Osteocyte (in vitro differentiated cells): ENCODE measurements around the gene NTN1. TPM values are rescaled to one million over a fixed set of nuclear protein-coding genes. Genes with fewer than 3 reads are reported as not detected.

Experiments used
- DNase-seq: peaks from one replicate; pipeline ENCODE4 v3.0.0; 2021; ENCODE audit warnings: mixed read lengths; ENCODE audit not compliant: unreplicated experiment; ENCODE audit errors: extremely low spot score
- H3K27ac Mint-ChIP-seq: one replicate; pipeline ENCODE4 v1.8.0; 2021; ENCODE audit warnings: mild to moderate bottlenecking, mixed read lengths; ENCODE audit not compliant: unreplicated experiment
- H3K27me3 Mint-ChIP-seq: one replicate; pipeline ENCODE4 v1.8.0; 2021; ENCODE audit warnings: mixed read lengths; ENCODE audit not compliant: unreplicated experiment
- H3K36me3 Mint-ChIP-seq: one replicate; pipeline ENCODE4 v1.8.0; 2021; ENCODE audit warnings: mixed read lengths; ENCODE audit not compliant: unreplicated experiment
- H3K4me1 Mint-ChIP-seq: one replicate; pipeline ENCODE4 v1.8.0; 2021; ENCODE audit warnings: mixed read lengths; ENCODE audit not compliant: unreplicated experiment
- H3K4me3 Mint-ChIP-seq: one replicate; pipeline ENCODE4 v1.8.0; 2021; ENCODE audit warnings: mild to moderate bottlenecking, moderate library complexity, mixed read lengths; ENCODE audit not compliant: unreplicated experiment
- H3K9me3 Mint-ChIP-seq: one replicate; pipeline ENCODE4 v1.8.0; 2021; ENCODE audit warnings: mixed read lengths; ENCODE audit not compliant: unreplicated experiment
- CTCF ChIP-seq: fragments of 200-600 bp; sonication (generic); IDR thresholded peaks from 2 replicates; pipeline ENCODE4 v1.5.0; 2021; ENCODE audit warnings: antibody characterized with exemption, mild to moderate bottlenecking, moderate library complexity
- total RNA-seq: library from RNA; stranded (reverse); gene quantifications from 2 replicates; pipeline ENCODE4 v1.2.1, GENCODE V29; 2021

NTN1 gene
- total RNA-seq, 1 donor from 2014 or later: 21.4 TPM

DNA sequence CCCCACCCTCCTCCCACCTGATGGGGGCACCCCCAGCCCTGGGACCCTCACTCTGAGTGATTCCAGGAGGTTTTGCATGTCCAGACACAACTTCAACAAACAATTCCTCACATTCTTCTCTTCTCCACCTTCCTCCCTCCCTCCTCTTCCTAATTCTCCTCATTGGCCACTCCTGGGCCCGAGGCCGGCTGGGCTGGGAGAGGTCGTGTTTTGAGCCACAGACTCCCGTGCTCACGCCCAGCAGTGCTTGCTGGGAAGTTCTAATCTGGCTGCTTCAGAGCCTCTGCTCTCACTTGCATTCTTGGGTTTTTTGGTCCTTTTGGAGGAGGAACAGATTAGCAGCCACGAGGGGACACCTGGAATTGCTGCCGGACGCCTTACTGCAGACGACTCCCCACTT is 157.0 kb downstream of the NTN1 start:
- Mint-ChIP-seq H3K36me3 (no peaks in the 10 kb centered on the region), H3K27ac (no peak overlapping the region), H3K4me1 (peaks cover 9% of the 10 kb centered on the region), H3K27me3 (peaks cover 3% of the 10 kb centered on the region), H3K9me3 (no peaks in the 10 kb centered on the region), H3K4me3 (no peak overlapping the region)
- TF ChIP-seq CTCF: no peak
- DNase-seq: no peak

GRCh38 chr17:9179602-9180001 is 158.3 kb downstream of the NTN1 start:
- Mint-ChIP-seq H3K9me3 (no peaks in the 10 kb centered on the region), H3K36me3 (no peaks in the 10 kb centered on the region), H3K27me3 (peaks cover 14% of the 10 kb centered on the region), H3K4me1 (peaks cover 7% of the 10 kb centered on the region), H3K4me3 (no peak overlapping the region), H3K27ac (no peak overlapping the region)
- TF ChIP-seq CTCF: no peak
- DNase-seq: no peak

GRCh38 chr17:9181640-9182039 is 160.3 kb downstream of the NTN1 start:
- H3K27me3 Mint-ChIP-seq: peaks cover 17% of the 10 kb centered on the region
- no peak for TF ChIP-seq CTCF
- H3K9me3 Mint-ChIP-seq: no peaks in the 10 kb centered on the region
- peaks cover 7% of the 10 kb centered on the region for H3K4me1 Mint-ChIP-seq
- no peak overlapping the region for H3K27ac Mint-ChIP-seq
- no peaks in the 10 kb centered on the region for H3K36me3 Mint-ChIP-seq
- DNase-seq: no peak
- H3K4me3 Mint-ChIP-seq: no peak overlapping the region

DNA sequence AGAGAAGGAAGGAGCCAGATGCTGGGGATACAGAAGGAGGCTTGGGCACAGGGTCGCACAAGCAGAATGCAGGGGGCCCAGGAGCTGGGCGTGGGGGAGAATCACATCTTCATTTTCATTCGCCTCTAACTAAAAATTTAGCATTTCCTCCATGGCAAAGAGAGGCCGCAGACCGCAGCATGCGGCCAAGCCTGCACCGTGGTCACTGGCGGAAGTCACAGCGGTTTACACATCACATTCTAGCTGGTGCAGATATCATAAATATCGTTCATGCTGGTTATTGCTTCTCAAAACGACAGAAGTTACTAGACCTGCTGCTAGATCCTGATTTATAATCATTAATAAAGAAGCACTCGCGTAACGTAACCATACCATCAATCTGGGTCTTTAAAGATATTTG is 162.0 kb downstream of the NTN1 start:
- H3K4me1 Mint-ChIP-seq: peaks cover 4% of the 10 kb centered on the region
- no peak overlapping the region for H3K27ac Mint-ChIP-seq
- peaks cover 17% of the 10 kb centered on the region for H3K27me3 Mint-ChIP-seq
- no peaks in the 10 kb centered on the region for H3K9me3 Mint-ChIP-seq
- TF ChIP-seq CTCF: no peak
- no peaks in the 10 kb centered on the region for H3K36me3 Mint-ChIP-seq
- no peak overlapping the region for H3K4me3 Mint-ChIP-seq
- DNase-seq: no peak

- no peak for TF ChIP-seq CTCF
- no peak for DNase-seq
- Mint-ChIP-seq H3K9me3 (no peaks in the 10 kb centered on the region), H3K4me1 (peaks cover 1% of the 10 kb centered on the region), H3K36me3 (no peaks in the 10 kb centered on the region), H3K4me3 (no peak overlapping the region), H3K27ac (no peak overlapping the region), H3K27me3 (peaks cover 17% of the 10 kb centered on the region)
Observed at GRCh38 chr17:9185142-9185541, 163.8 kb downstream of the NTN1 start.
